ENCODE data around the gene ARHGEF11.

GRCh38 chr1:156926175-156926574 is 119.4 kb downstream of the ARHGEF11 start:
- no peak for TF ChIP-seq CTCF (IDR thresholded peaks at IDR 0.05)
- no peak for TF ChIP-seq EZH2 (IDR thresholded peaks at IDR 0.05; ENCODE audit: borderline replicate concordance, insufficient read depth, low read depth, low read length, poor library complexity, severe bottlenecking)

All from B cell (primary cell).